Posterior cingulate gyrus (tissue), 11 donors: ENCODE results near the gene C11orf42.

ENCODE experiments used
- DNase-seq, 10 donors: peaks; one replicate each; pipeline versions ENCODE4 v3.0.0 to v3.0.0-alpha.2; 2020 to 2021; ENCODE audit warnings: mixed read lengths in 3 of 10
- intact Hi-C: fragments of 100-400 bp; cut with DNase I; formaldehyde crosslinking; loops from one replicate; pipeline ENCODE4 v1.15.1; 2023

The C11orf42 gene

GRCh38 chr11:6251120-6251733, 45.9 kb downstream of the C11orf42 start:
- intact Hi-C loops = loop anchor here (1.0 to 5.0 kb wide), 2 partner anchors 66 to 101 kb away; no protein-coding TSS in a partner anchor
- DNase-seq = peak in 9 of 10 donors; percentile 33 to 92 (median 63)

GRCh38 chr11:6251990-6252473, 46.7 kb downstream of the C11orf42 start:
- DNase-seq = peak in 6 of 10 donors; percentile 34 to 91 (median 65)
- intact Hi-C loops = loop anchor here (1.0 to 5.0 kb wide), 2 partner anchors 65 to 100 kb away; no protein-coding TSS in a partner anchor

- DNase-seq = no peak
- intact Hi-C loops = loop anchor here (5.0 kb wide), 1 partner anchor 64 kb away; no protein-coding TSS in a partner anchor
Measured at GRCh38 chr11:6253197-6253596, 47.8 kb downstream of the C11orf42 start.

GRCh38 chr11:6258141-6258540, 52.8 kb downstream of the C11orf42 start:
- DNase-seq = no peak
- intact Hi-C loops = loop anchor here (1.0 kb wide), 1 partner anchor 24 kb away; the partner anchor contains the start of gene FHIP1B

DNA sequence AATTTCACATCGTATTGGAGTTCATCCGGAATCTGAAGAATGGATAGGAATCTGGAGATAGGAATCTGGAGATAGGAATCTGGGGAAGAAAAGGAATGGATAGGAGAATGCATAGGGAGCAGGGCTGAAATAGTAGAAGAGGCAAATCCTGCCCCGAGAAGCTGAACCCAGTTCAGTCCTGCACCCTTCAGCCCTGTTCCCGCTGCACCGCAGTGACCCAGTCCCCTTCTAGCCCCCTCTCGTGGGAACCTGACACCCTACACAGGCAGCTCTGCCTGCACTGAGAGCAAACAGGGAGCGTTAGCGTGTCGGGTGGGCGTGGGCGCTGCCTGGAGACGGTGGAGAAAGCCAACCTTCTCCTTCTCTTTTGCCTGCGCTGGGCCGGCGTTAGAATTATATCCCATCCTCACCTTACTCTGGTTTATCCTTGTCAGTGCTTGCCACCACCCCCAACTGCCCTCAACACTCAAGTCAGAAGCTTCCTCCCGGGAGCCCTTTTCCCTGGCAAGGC, 53.3 kb downstream of the C11orf42 start:
- intact Hi-C loops = loop anchor here (1.0 kb wide), 1 partner anchor 24 kb away; the partner anchor contains the start of gene FHIP1B
- DNase-seq = peak in 8 of 10 donors; percentile 43 to 93 (median 63)

DNA sequence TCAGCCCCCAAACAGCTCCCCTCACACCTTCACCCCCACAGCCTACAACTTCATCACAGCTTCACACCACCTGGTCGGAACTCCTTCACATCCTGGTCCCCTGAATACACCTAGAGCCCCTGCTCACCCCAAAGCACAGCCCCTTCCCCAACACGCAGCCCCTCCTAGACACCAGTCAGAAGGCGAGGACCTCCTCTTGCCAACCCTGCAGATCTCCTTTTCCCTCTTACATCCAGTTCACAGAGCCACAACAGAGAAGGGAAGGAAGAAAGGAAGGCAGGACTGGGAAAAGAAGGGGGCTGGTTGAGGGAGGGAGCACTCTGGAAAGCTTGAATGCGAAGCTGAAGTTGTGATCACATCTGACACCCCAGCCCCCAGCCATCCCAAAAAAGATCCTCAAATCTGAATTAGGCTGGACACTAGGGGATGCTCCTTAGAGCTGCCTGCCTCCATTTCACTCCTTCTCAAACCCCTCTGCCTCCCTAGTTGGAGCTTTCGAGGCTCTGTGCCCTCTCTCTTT, 54.9 kb downstream of the C11orf42 start:
- DNase-seq = peak in 1 of 10 donors; percentile 23
- intact Hi-C loops = no loop called here
